ENCODE data around the gene HS3ST5. TPM values are rescaled to one million over a fixed set of nuclear protein-coding genes. Genes with fewer than 3 reads are reported as not detected.

The HS3ST5 gene
- total and polyA plus RNA-seq, 2 donors (not counting 1 experiment from before 2014, with no cell fraction given): under 0.01 TPM; not detected in 1

GRCh38 chr6:114312931-114313330 lies 29.9 kb downstream of the HS3ST5 start:
- H3K4me2 ChIP-seq (ENCODE audit: extremely low read depth, insufficient read depth, low read length): no peak overlapping the region
- H3K27ac ChIP-seq (ENCODE audit: insufficient read depth, low read length): no peak overlapping the region
- no peaks in the 10 kb centered on the region for H4K20me1 ChIP-seq (ENCODE audit: control insufficient read depth, extremely low read depth, insufficient read depth, low read length)
- no peaks in the 10 kb centered on the region for H3K27me3 ChIP-seq (ENCODE audit: control insufficient read depth, insufficient read depth, low read length)
- H3K36me3 ChIP-seq (ENCODE audit: control insufficient read depth, insufficient read depth, low read length): no peaks in the 10 kb centered on the region
- DNase-seq (ENCODE audit: low read depth in 2 of 2): peak in 1 of 2 donors; percentile 1
- H2AFZ ChIP-seq (ENCODE audit: low read length): no peak overlapping the region
- no peak overlapping the region for H3K9ac ChIP-seq (ENCODE audit: insufficient read depth, low read length)
- no peaks in the 10 kb centered on the region for H3K9me3 ChIP-seq (ENCODE audit: control insufficient read depth, insufficient read depth, low read depth, low read length)
- TF ChIP-seq, protein P1, sequence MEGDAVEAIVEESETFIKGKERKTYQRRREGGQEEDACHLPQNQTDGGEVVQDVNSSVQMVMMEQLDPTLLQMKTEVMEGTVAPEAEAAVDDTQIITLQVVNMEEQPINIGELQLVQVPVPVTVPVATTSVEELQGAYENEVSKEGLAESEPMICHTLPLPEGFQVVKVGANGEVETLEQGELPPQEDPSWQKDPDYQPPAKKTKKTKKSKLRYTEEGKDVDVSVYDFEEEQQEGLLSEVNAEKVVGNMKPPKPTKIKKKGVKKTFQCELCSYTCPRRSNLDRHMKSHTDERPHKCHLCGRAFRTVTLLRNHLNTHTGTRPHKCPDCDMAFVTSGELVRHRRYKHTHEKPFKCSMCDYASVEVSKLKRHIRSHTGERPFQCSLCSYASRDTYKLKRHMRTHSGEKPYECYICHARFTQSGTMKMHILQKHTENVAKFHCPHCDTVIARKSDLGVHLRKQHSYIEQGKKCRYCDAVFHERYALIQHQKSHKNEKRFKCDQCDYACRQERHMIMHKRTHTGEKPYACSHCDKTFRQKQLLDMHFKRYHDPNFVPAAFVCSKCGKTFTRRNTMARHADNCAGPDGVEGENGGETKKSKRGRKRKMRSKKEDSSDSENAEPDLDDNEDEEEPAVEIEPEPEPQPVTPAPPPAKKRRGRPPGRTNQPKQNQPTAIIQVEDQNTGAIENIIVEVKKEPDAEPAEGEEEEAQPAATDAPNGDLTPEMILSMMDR (conservative IDR thresholded peaks at IDR 0.05 in 1 of 2, IDR thresholded peaks at IDR 0.05 in 1 of 2; ENCODE audit: low read depth in 1 of 2, low read length in 2 of 2): no peak
- no peak for TF ChIP-seq EZH2 (IDR thresholded peaks at IDR 0.05; ENCODE audit: low read length, missing control alignments)
- H3K4me3 ChIP-seq (replicated peaks in 1 of 4; ENCODE audit: control extremely low read depth in 1 of 4, insufficient read depth in 1 of 4, low read depth in 3 of 4, low read length in 4 of 4): no peak overlapping the region
- H3K4me1 ChIP-seq (ENCODE audit: control insufficient read depth, extremely low read depth, insufficient read depth, low read length): no peaks in the 10 kb centered on the region
- no peaks in the 10 kb centered on the region for H3K79me2 ChIP-seq (ENCODE audit: control insufficient read depth, insufficient read depth, low read length)

DNA sequence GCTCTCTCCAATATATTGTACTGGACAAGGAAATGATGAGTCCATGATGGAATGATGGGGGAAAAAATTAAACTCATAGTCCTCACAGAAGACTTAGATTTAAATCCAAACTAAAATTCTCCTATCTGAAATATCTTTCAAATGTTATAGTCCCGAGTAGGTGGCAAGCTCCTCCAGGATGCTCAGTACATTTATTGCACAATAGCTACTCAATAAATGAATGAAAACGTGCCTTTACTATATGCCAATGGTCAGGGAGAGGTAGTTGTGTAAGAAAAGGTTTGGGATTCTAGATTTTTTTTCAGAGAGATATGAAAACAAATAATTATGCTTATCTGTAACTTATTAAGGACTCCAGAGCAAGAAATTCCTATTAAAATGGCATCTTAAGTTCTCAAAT lies 32.8 kb downstream of the HS3ST5 start:
- Histone ChIP-seq H3K4me2 (ENCODE audit: extremely low read depth, insufficient read depth, low read length) (no peak overlapping the region), H3K4me1 (ENCODE audit: control insufficient read depth, extremely low read depth, insufficient read depth, low read length) (no peaks in the 10 kb centered on the region), H3K36me3 (ENCODE audit: control insufficient read depth, insufficient read depth, low read length) (no peaks in the 10 kb centered on the region), H3K9ac (ENCODE audit: insufficient read depth, low read length) (no peak overlapping the region), H3K4me3 (replicated peaks in 1 of 4; ENCODE audit: control extremely low read depth in 1 of 4, insufficient read depth in 1 of 4, low read depth in 3 of 4, low read length in 4 of 4) (no peak overlapping the region), H2AFZ (ENCODE audit: low read length) (no peak overlapping the region), H3K27ac (ENCODE audit: insufficient read depth, low read length) (no peak overlapping the region), H3K9me3 (ENCODE audit: control insufficient read depth, insufficient read depth, low read depth, low read length) (no peaks in the 10 kb centered on the region), H4K20me1 (ENCODE audit: control insufficient read depth, extremely low read depth, insufficient read depth, low read length) (no peaks in the 10 kb centered on the region), H3K27me3 (ENCODE audit: control insufficient read depth, insufficient read depth, low read length) (no peaks in the 10 kb centered on the region), H3K79me2 (ENCODE audit: control insufficient read depth, insufficient read depth, low read length) (no peaks in the 10 kb centered on the region)
- DNase-seq (ENCODE audit: low read depth in 2 of 2): no peak
- TF ChIP-seq EZH2 (IDR thresholded peaks at IDR 0.05; ENCODE audit: low read length, missing control alignments): no peak
- TF ChIP-seq, protein P1 (conservative IDR thresholded peaks at IDR 0.05 in 1 of 2, IDR thresholded peaks at IDR 0.05 in 1 of 2; ENCODE audit: low read depth in 1 of 2, low read length in 2 of 2): no peak

DNA sequence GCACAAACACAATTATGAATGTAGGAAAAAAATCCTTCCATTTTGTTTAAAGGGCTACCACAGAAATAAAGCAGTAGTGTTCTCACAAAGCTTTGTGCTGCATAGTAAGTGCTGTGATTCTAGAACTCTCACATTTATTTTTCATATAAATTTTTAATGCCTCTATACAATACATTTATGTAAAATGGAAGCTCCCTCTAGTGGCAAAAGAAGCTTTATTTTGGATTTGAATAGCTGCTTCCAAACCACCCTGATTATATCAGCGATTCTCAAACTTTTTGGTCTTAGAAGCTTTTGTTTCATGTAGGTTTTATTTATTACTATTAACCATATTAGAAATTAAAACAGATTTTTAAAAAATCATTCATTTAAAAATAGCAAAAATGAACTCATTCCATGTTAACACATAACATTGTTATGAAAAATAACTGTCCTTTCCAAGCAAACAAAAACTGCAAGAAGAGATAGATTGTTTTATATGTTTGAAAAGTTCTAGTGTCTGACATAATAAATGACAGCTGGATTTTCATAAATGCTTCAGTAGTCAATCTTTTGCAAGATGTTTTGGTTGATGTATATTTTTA lies 38.4 kb downstream of the HS3ST5 start:
- DNase-seq (ENCODE audit: low read depth in 2 of 2): peak; percentile 12 to 48
- no peak overlapping the region for H3K27ac ChIP-seq (ENCODE audit: insufficient read depth, low read length)

More for the DNA sequence above, 38.4 kb downstream of the HS3ST5 start:
- H3K9ac ChIP-seq (ENCODE audit: insufficient read depth, low read length): no peak overlapping the region
- H3K27me3 ChIP-seq (ENCODE audit: control insufficient read depth, insufficient read depth, low read length): no peaks in the 10 kb centered on the region
- H3K9me3 ChIP-seq (ENCODE audit: control insufficient read depth, insufficient read depth, low read depth, low read length): no peaks in the 10 kb centered on the region
- no peak overlapping the region for H3K4me3 ChIP-seq (replicated peaks in 1 of 4; ENCODE audit: control extremely low read depth in 1 of 4, insufficient read depth in 1 of 4, low read depth in 3 of 4, low read length in 4 of 4)
- H3K4me2 ChIP-seq (ENCODE audit: extremely low read depth, insufficient read depth, low read length): no peak overlapping the region
- no peak overlapping the region for H2AFZ ChIP-seq (ENCODE audit: low read length)
- H3K4me1 ChIP-seq (ENCODE audit: control insufficient read depth, extremely low read depth, insufficient read depth, low read length): no peaks in the 10 kb centered on the region
- no peaks in the 10 kb centered on the region for H3K79me2 ChIP-seq (ENCODE audit: control insufficient read depth, insufficient read depth, low read length)
- H4K20me1 ChIP-seq (ENCODE audit: control insufficient read depth, extremely low read depth, insufficient read depth, low read length): no peaks in the 10 kb centered on the region
- TF ChIP-seq EZH2 (IDR thresholded peaks at IDR 0.05; ENCODE audit: low read length, missing control alignments): no peak
- TF ChIP-seq, protein P1 (conservative IDR thresholded peaks at IDR 0.05 in 1 of 2, IDR thresholded peaks at IDR 0.05 in 1 of 2; ENCODE audit: low read depth in 1 of 2, low read length in 2 of 2): peak; percentile 45 to 46
- H3K36me3 ChIP-seq (ENCODE audit: control insufficient read depth, insufficient read depth, low read length): no peaks in the 10 kb centered on the region

All from fibroblast of lung (primary cell).